ENCODE data around the gene ERBIN. TPM values are rescaled to one million over a fixed set of nuclear protein-coding genes. Genes with fewer than 3 reads are reported as not detected.
"Not testable (repeated sequence)": the region's sequence is repeated elsewhere in the genome, so short reads cannot be mapped to it uniquely, and the experiment has no call there.

The ERBIN gene, protein sequence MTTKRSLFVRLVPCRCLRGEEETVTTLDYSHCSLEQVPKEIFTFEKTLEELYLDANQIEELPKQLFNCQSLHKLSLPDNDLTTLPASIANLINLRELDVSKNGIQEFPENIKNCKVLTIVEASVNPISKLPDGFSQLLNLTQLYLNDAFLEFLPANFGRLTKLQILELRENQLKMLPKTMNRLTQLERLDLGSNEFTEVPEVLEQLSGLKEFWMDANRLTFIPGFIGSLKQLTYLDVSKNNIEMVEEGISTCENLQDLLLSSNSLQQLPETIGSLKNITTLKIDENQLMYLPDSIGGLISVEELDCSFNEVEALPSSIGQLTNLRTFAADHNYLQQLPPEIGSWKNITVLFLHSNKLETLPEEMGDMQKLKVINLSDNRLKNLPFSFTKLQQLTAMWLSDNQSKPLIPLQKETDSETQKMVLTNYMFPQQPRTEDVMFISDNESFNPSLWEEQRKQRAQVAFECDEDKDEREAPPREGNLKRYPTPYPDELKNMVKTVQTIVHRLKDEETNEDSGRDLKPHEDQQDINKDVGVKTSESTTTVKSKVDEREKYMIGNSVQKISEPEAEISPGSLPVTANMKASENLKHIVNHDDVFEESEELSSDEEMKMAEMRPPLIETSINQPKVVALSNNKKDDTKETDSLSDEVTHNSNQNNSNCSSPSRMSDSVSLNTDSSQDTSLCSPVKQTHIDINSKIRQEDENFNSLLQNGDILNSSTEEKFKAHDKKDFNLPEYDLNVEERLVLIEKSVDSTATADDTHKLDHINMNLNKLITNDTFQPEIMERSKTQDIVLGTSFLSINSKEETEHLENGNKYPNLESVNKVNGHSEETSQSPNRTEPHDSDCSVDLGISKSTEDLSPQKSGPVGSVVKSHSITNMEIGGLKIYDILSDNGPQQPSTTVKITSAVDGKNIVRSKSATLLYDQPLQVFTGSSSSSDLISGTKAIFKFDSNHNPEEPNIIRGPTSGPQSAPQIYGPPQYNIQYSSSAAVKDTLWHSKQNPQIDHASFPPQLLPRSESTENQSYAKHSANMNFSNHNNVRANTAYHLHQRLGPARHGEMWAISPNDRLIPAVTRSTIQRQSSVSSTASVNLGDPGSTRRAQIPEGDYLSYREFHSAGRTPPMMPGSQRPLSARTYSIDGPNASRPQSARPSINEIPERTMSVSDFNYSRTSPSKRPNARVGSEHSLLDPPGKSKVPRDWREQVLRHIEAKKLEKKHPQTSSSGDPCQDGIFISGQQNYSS (N-terminal part only)
- total RNA-seq = 10 to 100 TPM; 42.6 to 47.0 TPM

DNA sequence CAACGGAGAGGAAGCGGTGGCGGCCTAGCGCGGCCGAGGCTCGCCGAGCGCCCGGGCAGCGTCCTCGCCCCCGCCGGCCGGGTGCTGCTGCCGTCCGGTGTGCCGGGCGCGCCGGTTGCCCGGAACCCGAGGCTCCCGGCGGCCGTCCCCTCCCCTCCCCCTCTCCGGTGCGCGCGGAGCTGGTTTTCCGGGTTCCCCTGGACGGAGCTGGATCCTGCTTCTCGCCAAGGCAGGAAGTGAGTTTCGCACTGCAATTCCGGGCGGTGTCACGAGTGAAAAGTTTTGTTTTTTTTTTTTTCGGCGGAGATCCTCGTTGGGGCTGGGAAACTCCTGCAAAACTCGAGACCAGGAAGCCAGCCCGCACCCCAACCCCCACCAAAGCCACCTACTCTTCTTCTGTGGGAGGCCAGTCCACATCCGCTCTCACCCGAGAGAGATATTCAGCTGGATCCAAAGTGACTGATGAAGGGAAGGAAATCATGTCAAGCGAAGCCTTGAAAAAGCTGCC, at the start of gene ERBIN:
ERBIN (plus strand) TSS at position 300 of the 508 bp plus-strand sequence. CDS start 66,144 bp downstream, outside the sequence.
- intact Hi-C loops (cut with micrococcal nuclease) = loop anchor here (2.0 to 5.0 kb wide), 8 partner anchors 49 to 889 kb away; partner anchors contain the start of genes CENPK, PPWD1, SHLD3 and TRAPPC13
- Mint-ChIP-seq H3K4me1 (ENCODE audit: low read depth) (peaks cover 36% of the 10 kb centered on the region), H3K27me3 (no peaks in the 10 kb centered on the region), H3K4me3 (peak within 1 kb of the TSS; percentile 89), H3K36me3 (peaks cover 5% of the 10 kb centered on the region), H3K27ac (peak within 1 kb of the TSS; percentile 98), H3K9me3 (no peaks in the 10 kb centered on the region)
- DNase-seq = peak; percentile 82
- ChIA-PET POLR2A (interaction anchor here (0.5 to 2.1 kb wide), 10 partner anchors 9 to 302 kb away, joined by 3 to 6 read pairs (median 3); partner anchors contain the start of genes SREK1 and TRIM23), CTCF (interaction anchor here (0.7 to 1.3 kb wide), 4 partner anchors 35 to 218 kb away, joined by 3 read pairs; partner anchors contain the start of gene SREK1)

GRCh38 chr5:65876970-65877369, 49.4 kb upstream of the ERBIN start:
- intact Hi-C loops (cut with micrococcal nuclease) = loop anchor here (5.0 kb wide), 1 partner anchor 50 kb away; the partner anchor contains the start of gene ERBIN
- H3K36me3 Mint-ChIP-seq = peaks cover 2% of the 10 kb centered on the region
- no peak for DNase-seq
- H3K9me3 Mint-ChIP-seq = peaks cover 15% of the 10 kb centered on the region
- ChIA-PET CTCF (no interaction called here), POLR2A (no interaction called here)
- H3K27ac Mint-ChIP-seq = no peak overlapping the region
- H3K4me3 Mint-ChIP-seq = no peak overlapping the region
- peaks cover 4% of the 10 kb centered on the region for H3K4me1 Mint-ChIP-seq (ENCODE audit: low read depth)
- H3K27me3 Mint-ChIP-seq = no peaks in the 10 kb centered on the region

- H3K27ac Mint-ChIP-seq; CTCF ChIA-PET; H3K36me3 Mint-ChIP-seq; H3K4me3 Mint-ChIP-seq; H3K4me1 Mint-ChIP-seq (ENCODE audit: low read depth); H3K27me3 Mint-ChIP-seq; POLR2A ChIA-PET: not testable (repeated sequence)
- peak; percentile 26 for DNase-seq
- intact Hi-C loops (cut with micrococcal nuclease) = loop anchor here (5.0 kb wide), 1 partner anchor 48 kb away; the partner anchor contains the start of gene ERBIN
- H3K9me3 Mint-ChIP-seq = peaks cover 15% of the 10 kb centered on the region
Observed at GRCh38 chr5:65879668-65880256, 46.6 kb upstream of the ERBIN start.

DNA sequence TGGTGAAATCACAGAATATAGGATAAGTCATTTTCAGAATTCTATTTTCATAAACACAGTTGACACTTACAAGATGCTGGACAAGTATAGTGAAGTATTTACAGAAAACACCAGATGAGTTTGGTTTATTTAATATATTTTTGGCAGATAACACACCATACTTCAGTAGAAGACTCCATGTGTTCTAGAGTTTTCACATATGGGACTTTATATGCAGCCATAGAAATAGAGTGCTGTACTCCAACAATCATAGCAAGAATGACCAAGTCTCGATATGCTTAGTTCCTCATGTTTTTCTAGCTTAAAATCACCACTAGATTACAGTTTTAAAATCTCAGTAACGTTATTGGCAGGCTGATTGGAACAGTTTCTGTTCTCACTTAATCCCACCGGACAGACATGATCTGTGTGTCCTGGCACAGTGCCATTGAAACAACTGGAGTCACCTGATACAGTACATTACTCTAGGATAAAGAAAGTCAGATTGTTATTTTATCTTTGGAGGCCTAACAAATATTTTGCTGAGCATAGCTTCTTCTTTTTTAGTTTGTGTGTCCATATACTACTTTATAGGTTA, 45.8 kb upstream of the ERBIN start:
- Mint-ChIP-seq H3K36me3 (peaks cover 2% of the 10 kb centered on the region), H3K9me3 (peaks cover 15% of the 10 kb centered on the region), H3K27ac (no peak overlapping the region)

GRCh38 chr5:65882278-65882677, 44.1 kb upstream of the ERBIN start:
- intact Hi-C loops (cut with micrococcal nuclease) = no loop called here
- Mint-ChIP-seq H3K9me3 (peaks cover 12% of the 10 kb centered on the region), H3K4me3 (no peak overlapping the region), H3K4me1 (ENCODE audit: low read depth) (peaks cover 2% of the 10 kb centered on the region), H3K27me3 (no peaks in the 10 kb centered on the region), H3K27ac (no peak overlapping the region), H3K36me3 (no peaks in the 10 kb centered on the region)
- ChIA-PET CTCF (interaction anchor here (0.6 kb wide), 1 partner anchor 198 kb away, joined by 7 read pairs; no protein-coding TSS in a partner anchor), POLR2A (no interaction called here)
- DNase-seq = no peak

More for the DNA sequence above, 45.8 kb upstream of the ERBIN start:
- DNase-seq = no peak
- no peak overlapping the region for H3K4me3 Mint-ChIP-seq
- ChIA-PET CTCF (no interaction called here), POLR2A (no interaction called here)
- peaks cover 4% of the 10 kb centered on the region for H3K4me1 Mint-ChIP-seq (ENCODE audit: low read depth)
- intact Hi-C loops (cut with micrococcal nuclease) = no loop called here
- no peaks in the 10 kb centered on the region for H3K27me3 Mint-ChIP-seq

DNA sequence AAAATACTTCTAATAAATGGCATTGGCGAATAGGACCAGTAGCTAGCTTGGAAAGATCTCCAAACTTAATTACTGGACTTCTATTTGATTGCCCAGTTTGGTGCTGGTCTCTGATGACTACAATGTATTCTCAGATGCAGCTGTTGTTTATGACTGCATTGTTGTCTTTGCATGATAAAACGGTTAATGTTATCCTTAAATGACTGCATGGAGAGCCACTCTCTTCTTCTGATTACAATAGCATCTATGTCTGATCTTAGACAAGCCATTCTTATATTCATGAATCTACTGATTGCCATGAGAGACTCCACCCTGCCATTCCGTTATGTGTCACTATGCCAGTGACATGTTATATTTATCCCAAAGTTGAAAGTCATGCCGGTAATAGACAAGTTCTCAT, 42.9 kb upstream of the ERBIN start:
- Mint-ChIP-seq H3K27me3 (no peaks in the 10 kb centered on the region), H3K9me3 (peaks cover 1% of the 10 kb centered on the region), H3K4me1 (ENCODE audit: low read depth) (peaks cover 2% of the 10 kb centered on the region), H3K4me3 (no peak overlapping the region), H3K27ac (no peak overlapping the region), H3K36me3 (no peaks in the 10 kb centered on the region)
- ChIA-PET POLR2A (no interaction called here), CTCF (no interaction called here)
- intact Hi-C loops (cut with micrococcal nuclease) = no loop called here
- DNase-seq = no peak

DNA sequence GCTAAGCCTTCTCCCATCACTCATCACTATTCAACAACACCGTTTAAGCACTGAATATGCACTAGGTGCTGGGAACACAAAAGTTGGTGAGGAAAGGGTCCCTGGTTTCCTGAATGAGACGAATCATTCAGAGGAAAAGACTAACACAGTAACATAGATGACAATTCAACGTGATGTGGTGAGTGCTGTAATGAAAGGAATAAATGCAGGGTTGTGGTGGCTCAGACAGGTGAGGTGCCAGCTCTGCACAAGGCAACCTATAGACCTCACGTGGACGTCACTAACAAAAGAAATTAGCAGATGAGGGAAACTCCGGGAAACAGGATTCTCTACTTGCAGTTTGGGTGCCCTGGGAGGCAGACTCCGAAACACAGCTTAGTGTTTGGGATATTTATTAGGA, 40.0 kb upstream of the ERBIN start:
- no peak for DNase-seq
- Mint-ChIP-seq H3K4me1 (ENCODE audit: low read depth) (no peaks in the 10 kb centered on the region), H3K9me3 (no peaks in the 10 kb centered on the region), H3K27ac (no peak overlapping the region), H3K36me3 (no peaks in the 10 kb centered on the region), H3K27me3 (no peaks in the 10 kb centered on the region), H3K4me3 (no peak overlapping the region)
- intact Hi-C loops (cut with micrococcal nuclease) = no loop called here
- ChIA-PET POLR2A (interaction anchor here (0.6 kb wide), 1 partner anchor 175 kb away, joined by 4 read pairs; no protein-coding TSS in a partner anchor), CTCF (no interaction called here)

DNA sequence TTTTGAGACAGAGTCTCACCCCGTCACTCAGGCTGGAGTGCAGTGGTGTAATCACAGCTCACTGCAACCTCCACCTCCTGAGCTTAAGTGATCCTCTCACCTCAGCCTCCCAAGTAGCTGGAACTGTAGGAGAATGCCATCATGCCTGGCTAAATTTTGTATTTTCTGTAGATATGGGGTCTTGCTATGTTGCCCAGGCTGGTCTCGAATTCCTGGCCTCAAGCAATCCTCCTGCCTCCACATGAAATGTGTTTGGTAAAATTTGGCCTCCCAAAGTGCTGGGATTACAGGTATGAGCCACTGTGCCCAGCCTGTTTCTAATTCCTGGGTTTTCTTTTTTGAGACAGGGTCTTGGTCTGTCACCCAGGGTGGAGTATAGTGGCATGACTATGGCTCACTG, 34.4 kb upstream of the ERBIN start:
- POLR2A ChIA-PET; CTCF ChIA-PET; H3K4me3 Mint-ChIP-seq; H3K36me3 Mint-ChIP-seq; DNase-seq; H3K9me3 Mint-ChIP-seq; intact Hi-C loops (cut with micrococcal nuclease); H3K27ac Mint-ChIP-seq; H3K27me3 Mint-ChIP-seq; H3K4me1 Mint-ChIP-seq (ENCODE audit: low read depth): not testable (repeated sequence)

DNA sequence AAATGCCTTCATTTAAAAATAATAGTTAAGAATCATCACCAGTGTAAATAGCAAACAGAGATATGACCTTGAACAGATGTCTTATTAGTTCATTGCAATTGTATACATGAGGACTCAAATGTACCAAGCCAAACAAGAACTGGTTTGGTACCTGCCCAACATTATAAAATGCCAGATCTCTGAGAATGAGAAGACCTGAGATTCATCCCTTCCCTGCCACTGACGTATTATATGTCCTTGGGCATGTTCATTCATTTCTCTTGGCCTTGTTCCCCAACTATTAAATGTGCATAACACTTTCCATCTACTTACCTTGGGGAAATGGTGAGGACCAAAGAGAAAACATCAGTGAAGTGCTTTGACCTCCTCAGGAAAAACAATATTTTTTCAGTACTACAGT, 33.6 kb upstream of the ERBIN start:
- Mint-ChIP-seq H3K27ac (no peak overlapping the region), H3K4me1 (ENCODE audit: low read depth) (no peaks in the 10 kb centered on the region), H3K9me3 (no peaks in the 10 kb centered on the region), H3K36me3 (no peaks in the 10 kb centered on the region), H3K27me3 (no peaks in the 10 kb centered on the region), H3K4me3 (no peak overlapping the region)
- ChIA-PET CTCF (no interaction called here), POLR2A (no interaction called here)
- intact Hi-C loops (cut with micrococcal nuclease) = no loop called here
- no peak for DNase-seq

DNA sequence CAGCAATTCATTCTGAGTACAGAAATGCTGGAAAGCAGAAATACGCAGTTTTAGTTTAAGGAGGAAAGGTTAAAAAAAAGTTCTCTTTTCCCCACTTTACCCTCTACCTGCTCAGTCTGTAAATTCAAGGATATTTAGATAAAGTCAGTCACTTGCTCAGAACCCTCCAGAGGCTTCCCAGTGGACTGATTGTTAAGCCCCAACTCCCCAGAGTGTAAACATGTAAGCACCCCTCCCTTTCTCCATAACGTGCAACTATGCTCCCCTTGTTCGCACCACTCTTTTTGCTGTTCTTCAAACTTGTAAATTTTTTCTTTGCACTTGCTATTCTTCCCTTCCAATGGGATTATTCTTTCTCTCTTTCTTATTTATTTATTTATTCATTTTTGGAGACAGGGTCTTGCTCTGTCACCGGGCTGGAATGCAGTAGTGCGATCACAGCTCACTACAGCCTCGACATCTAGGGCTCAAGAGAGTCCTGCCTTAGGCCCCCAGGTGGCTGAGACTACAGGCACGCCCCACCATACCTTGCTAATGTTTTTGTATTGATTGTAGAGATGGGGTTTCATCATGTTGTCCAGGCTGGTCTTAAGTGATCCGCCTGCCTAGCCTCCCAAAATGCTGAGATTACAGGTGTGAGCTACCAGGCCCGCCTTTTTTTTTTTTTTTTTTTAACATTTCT, 32.5 kb upstream of the ERBIN start:
- Mint-ChIP-seq H3K4me1 (ENCODE audit: low read depth) (no peaks in the 10 kb centered on the region), H3K4me3 (no peak overlapping the region), H3K27ac (no peak overlapping the region), H3K36me3 (no peaks in the 10 kb centered on the region), H3K27me3 (no peaks in the 10 kb centered on the region), H3K9me3 (no peaks in the 10 kb centered on the region)
- intact Hi-C loops (cut with micrococcal nuclease) = no loop called here
- ChIA-PET CTCF (no interaction called here), POLR2A (no interaction called here)
- no peak for DNase-seq

DNA sequence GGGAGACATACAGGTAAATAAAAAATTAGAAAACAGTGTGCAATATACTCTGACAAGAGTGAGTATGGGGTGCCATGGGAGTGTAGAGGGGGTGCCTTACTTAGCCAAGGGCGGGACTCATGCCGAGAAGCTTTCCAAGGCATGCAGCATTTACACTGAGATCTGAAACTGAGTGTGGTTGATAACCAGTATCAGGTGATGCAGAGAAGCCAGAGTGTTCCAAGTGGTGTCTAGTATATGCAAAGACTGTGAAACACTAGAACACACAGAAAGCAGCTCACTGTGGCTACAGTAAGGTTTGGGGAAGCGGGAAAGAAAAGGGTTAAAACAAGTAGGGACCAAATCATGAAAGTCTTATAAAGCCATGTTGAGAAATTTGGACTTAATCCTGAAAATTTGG, 30.5 kb upstream of the ERBIN start:
- Mint-ChIP-seq H3K4me1 (ENCODE audit: low read depth) (no peaks in the 10 kb centered on the region), H3K4me3 (no peak overlapping the region), H3K27ac (no peak overlapping the region), H3K36me3 (no peaks in the 10 kb centered on the region), H3K9me3 (no peaks in the 10 kb centered on the region), H3K27me3 (no peaks in the 10 kb centered on the region)
- ChIA-PET CTCF (no interaction called here), POLR2A (no interaction called here)
- intact Hi-C loops (cut with micrococcal nuclease) = no loop called here
- DNase-seq = no peak
